ENCODE data around the gene TDP2.
"Not testable (repeated sequence)": the region's sequence is repeated elsewhere in the genome, so short reads cannot be mapped to it uniquely, and the experiment has no call there.

Gene TDP2

GRCh38 chr6:24644377-24644776 is 22.3 kb downstream of the TDP2 start:
- no peak for DNase-seq

GRCh38 chr6:24643920-24644319 is 22.8 kb downstream of the TDP2 start:
- DNase-seq: no peak

- no peak for DNase-seq
Observed at GRCh38 chr6:24642061-24642460, 24.6 kb downstream of the TDP2 start.

- not testable (repeated sequence) for DNase-seq
Observed at GRCh38 chr6:24640631-24641030, 26.1 kb downstream of the TDP2 start.

- DNase-seq: no peak
Observed at GRCh38 chr6:24640166-24640565, 26.5 kb downstream of the TDP2 start.

- DNase-seq: no peak
Observed at GRCh38 chr6:24636681-24637080, 30.0 kb downstream of the TDP2 start.

GRCh38 chr6:24632573-24632972 is 34.1 kb downstream of the TDP2 start:
- no peak for DNase-seq

- DNase-seq: no peak
Observed at GRCh38 chr6:24631671-24632070, 35.0 kb downstream of the TDP2 start.

- DNase-seq: no peak
Observed at GRCh38 chr6:24630856-24631505, 35.7 kb downstream of the TDP2 start.

- no peak for DNase-seq
Observed at GRCh38 chr6:24621626-24622289, 44.9 kb downstream of the TDP2 start.

- DNase-seq: no peak
Observed at GRCh38 chr6:24620637-24621036, 46.1 kb downstream of the TDP2 start.

GRCh38 chr6:24619661-24620060 is 47.0 kb downstream of the TDP2 start:
- DNase-seq: no peak

GRCh38 chr6:24614648-24615047 is 52.1 kb downstream of the TDP2 start:
- no peak for DNase-seq

GRCh38 chr6:24614043-24614420 is 52.7 kb downstream of the TDP2 start:
- DNase-seq: no peak

GRCh38 chr6:24613361-24614042 is 53.2 kb downstream of the TDP2 start:
- DNase-seq: no peak

- no peak for DNase-seq
Observed at GRCh38 chr6:24610672-24611071, 56.0 kb downstream of the TDP2 start.

GRCh38 chr6:24607310-24608105 is 59.2 kb downstream of the TDP2 start:
- no peak for DNase-seq

- DNase-seq: no peak
Observed at GRCh38 chr6:24606200-24606930, 60.3 kb downstream of the TDP2 start.

GRCh38 chr6:24603241-24603640 is 63.5 kb downstream of the TDP2 start:
- no peak for DNase-seq

- DNase-seq: peak; percentile 14
Observed at GRCh38 chr6:24600903-24601302, 65.8 kb downstream of the TDP2 start.

Measured in hematopoietic multipotent progenitor cell treated with erythropoietin and hydrocortisone succinate and interleukin-3 and kit ligand, for 6 days (in vitro differentiated cells).